ENCODE data around the gene GTF3C4. TPM values are rescaled to one million over a fixed set of nuclear protein-coding genes. Genes with fewer than 3 reads are reported as not detected.

The GTF3C4 gene
- total RNA-seq, 1 experiment from 2014 or later = 42.5 TPM

DNA sequence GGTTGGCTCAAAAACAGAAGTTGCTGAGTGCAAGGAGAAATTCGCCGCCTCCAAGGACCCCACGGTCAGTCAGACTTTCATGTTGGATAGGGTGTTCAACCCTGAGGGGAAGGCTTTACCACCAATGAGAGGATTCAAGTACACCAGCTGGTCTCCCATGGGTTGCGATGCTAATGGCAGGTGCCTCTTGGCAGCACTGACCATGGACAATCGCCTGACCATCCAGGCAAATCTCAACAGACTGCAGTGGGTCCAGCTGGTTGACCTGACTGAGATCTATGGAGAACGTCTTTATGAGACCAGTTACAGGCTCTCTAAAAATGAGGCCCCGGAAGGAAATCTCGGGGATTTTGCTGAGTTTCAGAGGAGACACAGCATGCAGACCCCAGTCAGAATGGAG lies 7.7 kb downstream of the GTF3C4 start:
- Histone ChIP-seq H4K20me1 (ENCODE audit: control insufficient read depth, insufficient read depth, insufficient read length) (no peaks in the 10 kb centered on the region), H2BK15ac (ENCODE audit: low read depth, low read length) (no peak overlapping the region), H3K4me1 (ENCODE audit: insufficient read depth, low read length) (no peaks in the 10 kb centered on the region), H3K9me3 (ENCODE audit: control insufficient read depth, low read depth, low read length) (no peaks in the 10 kb centered on the region), H4K8ac (replicated peaks; ENCODE audit: insufficient read length, low read depth, low read length) (no peak overlapping the region), H3K79me1 (ENCODE audit: insufficient read depth, low read depth, low read length, poor library complexity, severe bottlenecking) (peaks cover 7% of the 10 kb centered on the region), H4K91ac (ENCODE audit: insufficient read length, low read depth, low read length) (no peak overlapping the region), H3K18ac (ENCODE audit: insufficient read length, low read depth, low read length) (no peak overlapping the region), H3K27me3 (ENCODE audit: insufficient read depth, low read length) (no peaks in the 10 kb centered on the region), H3K56ac (ENCODE audit: insufficient read length, low read depth, low read length) (no peak overlapping the region), H2BK12ac (ENCODE audit: insufficient read length, low read depth, low read length) (no peak overlapping the region), H3K4me2 (ENCODE audit: insufficient read depth, insufficient read length, low read length) (no peak overlapping the region), H3K14ac (ENCODE audit: insufficient read depth, low read length) (no peak overlapping the region), H2AK5ac (ENCODE audit: insufficient read length, low read length) (no peak overlapping the region), H2BK20ac (ENCODE audit: low read depth, low read length, poor library complexity, severe bottlenecking) (no peak overlapping the region), H4K5ac (ENCODE audit: insufficient read length, low read depth, low read length) (no peak overlapping the region), H3K23ac (ENCODE audit: insufficient read length, low read depth, low read length) (no peak overlapping the region), H3T11ph (ENCODE audit: low read length) (no peak overlapping the region), H3K23me2 (ENCODE audit: insufficient read length, low read depth, low read length, poor library complexity, severe bottlenecking) (no peaks in the 10 kb centered on the region), H3K9ac (ENCODE audit: extremely low read depth, insufficient read length, low read length) (no peak overlapping the region), H3K79me2 (ENCODE audit: insufficient read depth, low read length) (peaks cover 43% of the 10 kb centered on the region), H3K4ac (ENCODE audit: low read depth, low read length) (no peak overlapping the region), H3K27ac (ENCODE audit: insufficient read length, low read depth, low read length) (no peak overlapping the region), H2BK5ac (ENCODE audit: insufficient read length, low read length) (no peak overlapping the region), H2BK120ac (ENCODE audit: low read depth, low read length, poor library complexity, severe bottlenecking) (no peak overlapping the region), H2AFZ (ENCODE audit: low read length) (no peak overlapping the region)
- Mint-ChIP-seq H3K27ac (no peak overlapping the region), H3K36me3 (ENCODE audit: insufficient read depth in 1 of 3, low read depth in 3 of 3) (peaks cover 34 to 52% (median 43%) of the 10 kb centered on the region in 3 experiments; a peak in 6 of 7 replicates), H3K9me3 (no peaks in the 10 kb centered on the region), H3K4me3 (no peak overlapping the region), H3K27me3 (ENCODE audit: low read depth) (no peaks in the 10 kb centered on the region), H3K4me1 (peaks cover 6 to 12% of the 10 kb centered on the region in 2 experiments)
- TF ChIP-seq, protein P1, sequence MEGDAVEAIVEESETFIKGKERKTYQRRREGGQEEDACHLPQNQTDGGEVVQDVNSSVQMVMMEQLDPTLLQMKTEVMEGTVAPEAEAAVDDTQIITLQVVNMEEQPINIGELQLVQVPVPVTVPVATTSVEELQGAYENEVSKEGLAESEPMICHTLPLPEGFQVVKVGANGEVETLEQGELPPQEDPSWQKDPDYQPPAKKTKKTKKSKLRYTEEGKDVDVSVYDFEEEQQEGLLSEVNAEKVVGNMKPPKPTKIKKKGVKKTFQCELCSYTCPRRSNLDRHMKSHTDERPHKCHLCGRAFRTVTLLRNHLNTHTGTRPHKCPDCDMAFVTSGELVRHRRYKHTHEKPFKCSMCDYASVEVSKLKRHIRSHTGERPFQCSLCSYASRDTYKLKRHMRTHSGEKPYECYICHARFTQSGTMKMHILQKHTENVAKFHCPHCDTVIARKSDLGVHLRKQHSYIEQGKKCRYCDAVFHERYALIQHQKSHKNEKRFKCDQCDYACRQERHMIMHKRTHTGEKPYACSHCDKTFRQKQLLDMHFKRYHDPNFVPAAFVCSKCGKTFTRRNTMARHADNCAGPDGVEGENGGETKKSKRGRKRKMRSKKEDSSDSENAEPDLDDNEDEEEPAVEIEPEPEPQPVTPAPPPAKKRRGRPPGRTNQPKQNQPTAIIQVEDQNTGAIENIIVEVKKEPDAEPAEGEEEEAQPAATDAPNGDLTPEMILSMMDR (conservative IDR thresholded peaks at IDR 0.05) = no peak
- no peak for DNase-seq
- no CpG with 5 or more reads among the region's 8 CpGs for WGBS (ENCODE audit: extremely low coverage, insufficient read length, low lambda C conversion rate)

Data from H9 (cell line).